ENCODE results near the gene UPK3A.
"Not testable (repeated sequence)": the region's sequence is repeated elsewhere in the genome, so short reads cannot be mapped to it uniquely, and the experiment has no call there.

DNA sequence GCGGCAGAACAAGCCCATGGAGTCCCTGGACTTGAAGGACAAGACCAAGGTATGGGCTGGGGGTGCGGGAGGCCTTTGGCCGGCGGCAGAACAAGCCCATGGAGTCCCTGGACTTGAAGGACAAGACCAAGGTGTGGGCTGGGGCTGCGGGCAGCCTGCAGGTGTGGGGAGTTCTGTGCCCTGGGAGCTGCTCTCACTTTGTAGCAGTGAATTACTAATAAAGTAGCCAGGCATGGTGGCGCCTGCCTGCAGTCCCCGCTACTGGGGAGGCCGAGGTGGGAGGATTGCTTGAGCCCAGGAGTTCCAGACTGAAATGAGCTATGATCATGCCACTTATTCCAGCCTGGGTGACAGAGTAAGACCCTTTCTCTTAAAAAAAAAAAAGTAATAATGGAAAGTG lies 43.5 kb downstream of the UPK3A start:
- TF ChIP-seq POLR2AphosphoS5, POLR2A (IDR thresholded peaks at IDR 0.05; ENCODE audit: low read depth, low read length): not testable (repeated sequence)
